Measurements from ENCODE around the gene TBRG4.
A peak's percentile ranks its signal among the peaks of the same experiment; 100 is the strongest.
"Not testable (repeated sequence)": the region's sequence is repeated elsewhere in the genome, so short reads cannot be mapped to it uniquely, and the experiment has no call there.

Gene TBRG4

GRCh38 chr7:45111298-45112223 is at the start of gene TBRG4:
Gene TBRG4, minus strand, starts transcription at chr7:45111697. Its CDS starts 2,460 bp downstream, at chr7:45109237.
- FAIRE-seq: peak; percentile 85

GRCh38 chr7:45161138-45161537 is 49.6 kb upstream of the TBRG4 start:
- FAIRE-seq: no peak

- FAIRE-seq: no peak
Measured at GRCh38 chr7:45160417-45160881, 49.0 kb upstream of the TBRG4 start.

- no peak for FAIRE-seq
Measured at GRCh38 chr7:45159296-45159695, 47.8 kb upstream of the TBRG4 start.

- no peak for FAIRE-seq
Measured at GRCh38 chr7:45158471-45158870, 47.0 kb upstream of the TBRG4 start.

- FAIRE-seq: no peak
Measured at GRCh38 chr7:45157653-45158401, 46.3 kb upstream of the TBRG4 start, which contains the start of gene RAMP3. Gene RAMP3, plus strand, starts transcription at chr7:45157791. Its CDS starts 38 bp downstream, at chr7:45157829.

- no peak for FAIRE-seq
Measured at GRCh38 chr7:45157286-45157652, 45.8 kb upstream of the TBRG4 start.

GRCh38 chr7:45156516-45157272 is 45.2 kb upstream of the TBRG4 start:
- FAIRE-seq: no peak

GRCh38 chr7:45155941-45156340 is 44.4 kb upstream of the TBRG4 start:
- FAIRE-seq: no peak

- FAIRE-seq: no peak
Measured at GRCh38 chr7:45155357-45155900, 43.9 kb upstream of the TBRG4 start.

- FAIRE-seq: not testable (repeated sequence)
Measured at GRCh38 chr7:45153861-45154260, 42.4 kb upstream of the TBRG4 start.

GRCh38 chr7:45153233-45153632 is 41.7 kb upstream of the TBRG4 start:
- no peak for FAIRE-seq

- no peak for FAIRE-seq
Measured at GRCh38 chr7:45151967-45152366, 40.5 kb upstream of the TBRG4 start.

- no peak for FAIRE-seq
Measured at GRCh38 chr7:45151131-45151684, 39.7 kb upstream of the TBRG4 start.

- no peak for FAIRE-seq
Measured at GRCh38 chr7:45150199-45150598, 38.7 kb upstream of the TBRG4 start.

- FAIRE-seq: no peak
Measured at GRCh38 chr7:45149606-45150005, 38.1 kb upstream of the TBRG4 start.

GRCh38 chr7:45148653-45148973 is 37.1 kb upstream of the TBRG4 start:
- no peak for FAIRE-seq

GRCh38 chr7:45147858-45148652 is 36.6 kb upstream of the TBRG4 start:
- FAIRE-seq: no peak

GRCh38 chr7:45146531-45147379 is 35.3 kb upstream of the TBRG4 start:
- no peak for FAIRE-seq

- no peak for FAIRE-seq
Measured at GRCh38 chr7:45145881-45146280, 34.4 kb upstream of the TBRG4 start.

GRCh38 chr7:45143616-45144015 is 32.1 kb upstream of the TBRG4 start:
- FAIRE-seq: no peak

Measured in endometrium (tissue), 2 donors.